GM10248 (cell line): ENCODE data around the gene NAGPA.
"Not testable (repeated sequence)": the region's sequence is repeated elsewhere in the genome, so short reads cannot be mapped to it uniquely, and the experiment has no call there.

Experiments
- CTCF ChIA-PET: fragments of 300-600 bp; sonication (Branson Sonifier 250); formaldehyde crosslinking; extraction: SDS; loops from one replicate; lab custom pipeline; 2021; ENCODE audit warnings: antibody characterized with exemption; lab: Yijun Ruan, JAX
- POLR2A ChIA-PET: fragments of 350-650 bp; sonication (Branson Sonifier 250); formaldehyde crosslinking; extraction: SDS; loops from one replicate; lab custom pipeline; 2020; ENCODE audit warnings: antibody characterized with exemption; lab: Yijun Ruan, JAX
- DNase-seq: peaks from one replicate; pipeline ENCODE4 v3.0.0; 2012; ENCODE audit errors: extremely low spot score
- CTCF ChIP-seq: IDR thresholded peaks from 2 replicates; pipeline ENCODE4 v1.5.1; 2012; ENCODE audit warnings: mild to moderate bottlenecking, low read depth; ENCODE audit errors: extremely low read depth, missing control alignments, control extremely low read depth

Gene NAGPA

GRCh38 chr16:5054876-5055865, 21.4 kb upstream of the NAGPA start:
- POLR2A ChIA-PET, result no interaction called here
- CTCF ChIA-PET, result interaction anchor here (1.6 to 2.4 kb wide), 8 partner anchors 9 to 38 kb away, joined by 4 to 8 read pairs (median 6); partner anchors contain the start of genes C16orf89 and NAGPA
- TF ChIP-seq CTCF, result no peak
- DNase-seq, result no peak

GRCh38 chr16:5046914-5047313, 13.2 kb upstream of the NAGPA start:
- no peak for TF ChIP-seq CTCF
- POLR2A ChIA-PET, result no interaction called here
- DNase-seq, result no peak
- CTCF ChIA-PET, result no interaction called here

GRCh38 chr16:5045499-5046115, 11.9 kb upstream of the NAGPA start:
- ChIA-PET POLR2A (no interaction called here), CTCF (interaction anchor here (1.2 to 1.7 kb wide), 2 partner anchors 10 to 18 kb away, joined by 3 to 6 read pairs; no protein-coding TSS in a partner anchor)
- DNase-seq, result no peak
- TF ChIP-seq CTCF, result no peak

- CTCF ChIA-PET, result interaction anchor here (1.8 kb wide), 1 partner anchor 48 kb away, joined by 4 read pairs; no protein-coding TSS in a partner anchor
- DNase-seq, POLR2A ChIA-PET: not testable (repeated sequence)
Observed at GRCh38 chr16:5044581-5044980, 10.8 kb upstream of the NAGPA start.

- ChIA-PET POLR2A (no interaction called here), CTCF (interaction anchor here (1.0 to 1.8 kb wide), 2 partner anchors 14 to 48 kb away, joined by 3 to 4 read pairs; no protein-coding TSS in a partner anchor)
- no peak for TF ChIP-seq CTCF
- no peak for DNase-seq
Observed at GRCh38 chr16:5044011-5044540, 10.3 kb upstream of the NAGPA start.

- no peak for TF ChIP-seq CTCF
- DNase-seq, result no peak
- ChIA-PET POLR2A (no interaction called here), CTCF (interaction anchor here (1.1 to 3.1 kb wide), 4 partner anchors 9 to 50 kb away, joined by 3 to 8 read pairs (median 4); no protein-coding TSS in a partner anchor)
Observed at GRCh38 chr16:5042574-5043171, 8.9 kb upstream of the NAGPA start.
